SK-N-SH (cell line): ENCODE results near the gene IDI2.

Experiments
- CTCF ChIP-seq: fragments of 200-600 bp; sonication (generic); IDR thresholded peaks from 2 replicates; pipeline ENCODE4 v1.6.1; 2017; ENCODE audit warnings: antibody characterized with exemption, mild to moderate bottlenecking, moderate library complexity
- ELF1 ChIP-seq: IDR thresholded peaks from 2 replicates; pipeline ENCODE4 v1.4.0; 2012
- EP300 ChIP-seq, 2 experiments: IDR thresholded peaks; 2 replicates each; pipeline versions ENCODE4 v1.4.0 to v1.6.1; 2012; ENCODE audit warnings: borderline replicate concordance in 1 of 2, low read depth in 1 of 2, low read length in 1 of 2
- FOXM1 ChIP-seq: IDR thresholded peaks from 2 replicates; pipeline ENCODE4 v1.4.0; 2012; ENCODE audit warnings: low read depth, mild to moderate bottlenecking
- NFIC ChIP-seq: IDR thresholded peaks from 2 replicates; pipeline ENCODE4 v1.4.0; 2012; ENCODE audit warnings: borderline replicate concordance
- RAD21 ChIP-seq: IDR thresholded peaks from 2 replicates; pipeline ENCODE4 v1.6.1; 2012; ENCODE audit warnings: mild to moderate bottlenecking, low read length
- USF2 ChIP-seq: fragments of 150-350 bp; IDR thresholded peaks from 2 replicates; pipeline ENCODE4 v1.6.1; 2017; ENCODE audit warnings: antibody characterized with exemption, low read length, low read depth, borderline replicate concordance

GRCh38 chr10:1010703-1011102 lies 15.0 kb downstream of the IDI2 start:
- no peak for TF ChIP-seq NFIC
- no peak for TF ChIP-seq USF2
- no peak for TF ChIP-seq RAD21
- TF ChIP-seq CTCF, result no peak
- TF ChIP-seq FOXM1, result no peak
- no peak for TF ChIP-seq EP300 (IDR thresholded peaks at IDR 0.05; ENCODE audit: borderline replicate concordance in 1 of 2, low read depth in 1 of 2, low read length in 1 of 2)
- TF ChIP-seq ELF1, result no peak
